ENCODE measurements around the gene ATP6V0D1.

- no peak for TF ChIP-seq FOXM1 (IDR thresholded peaks at IDR 0.05; ENCODE audit: borderline replicate concordance)
- no peak for TF ChIP-seq ELF4 (IDR thresholded peaks at IDR 0.05)
- TF ChIP-seq FOXK2 (IDR thresholded peaks at IDR 0.05): no peak
- no peak for TF ChIP-seq PKNOX1 (IDR thresholded peaks at IDR 0.05)
Measured at GRCh38 chr16:67490335-67491096, 9.6 kb upstream of the ATP6V0D1 start.

Measured in HEK293T (cell line).